ENCODE results near the gene NAA15. TPM values are rescaled to one million over a fixed set of nuclear protein-coding genes. Genes with fewer than 3 reads are reported as not detected.

Gene NAA15
- total and polyA plus RNA-seq, 11 donors: 8.7 to 50.8 (median 31.3) TPM

GRCh38 chr4:139267301-139267700, 34.0 kb upstream of the NAA15 start:
- no peaks in the 10 kb centered on the region for H3K27me3 ChIP-seq
- peaks cover 0 to 18% (median 5%) of the 10 kb centered on the region in 12 donors for H3K4me1 ChIP-seq
- 95 to 100% (median 96%) methylated on average over 1 of the region's 1 CpG for WGBS, 4 donors
- no peak for DNase-seq
- peak overlapping the region in 1 of 12 donors; percentile 19 for H3K27ac ChIP-seq
- no peaks in the 10 kb centered on the region for H3K36me3 ChIP-seq
- intact Hi-C loops (cut with DNase I): no loop called here
- no peak for ATAC-seq
- no peaks in the 10 kb centered on the region for H3K9me3 ChIP-seq
- no peak overlapping the region for H3K4me3 ChIP-seq
- TF ChIP-seq, protein P1, sequence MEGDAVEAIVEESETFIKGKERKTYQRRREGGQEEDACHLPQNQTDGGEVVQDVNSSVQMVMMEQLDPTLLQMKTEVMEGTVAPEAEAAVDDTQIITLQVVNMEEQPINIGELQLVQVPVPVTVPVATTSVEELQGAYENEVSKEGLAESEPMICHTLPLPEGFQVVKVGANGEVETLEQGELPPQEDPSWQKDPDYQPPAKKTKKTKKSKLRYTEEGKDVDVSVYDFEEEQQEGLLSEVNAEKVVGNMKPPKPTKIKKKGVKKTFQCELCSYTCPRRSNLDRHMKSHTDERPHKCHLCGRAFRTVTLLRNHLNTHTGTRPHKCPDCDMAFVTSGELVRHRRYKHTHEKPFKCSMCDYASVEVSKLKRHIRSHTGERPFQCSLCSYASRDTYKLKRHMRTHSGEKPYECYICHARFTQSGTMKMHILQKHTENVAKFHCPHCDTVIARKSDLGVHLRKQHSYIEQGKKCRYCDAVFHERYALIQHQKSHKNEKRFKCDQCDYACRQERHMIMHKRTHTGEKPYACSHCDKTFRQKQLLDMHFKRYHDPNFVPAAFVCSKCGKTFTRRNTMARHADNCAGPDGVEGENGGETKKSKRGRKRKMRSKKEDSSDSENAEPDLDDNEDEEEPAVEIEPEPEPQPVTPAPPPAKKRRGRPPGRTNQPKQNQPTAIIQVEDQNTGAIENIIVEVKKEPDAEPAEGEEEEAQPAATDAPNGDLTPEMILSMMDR (IDR thresholded peaks at IDR 0.05): no peak
- TF ChIP-seq POLR2A (IDR thresholded peaks at IDR 0.05): no peak

DNA sequence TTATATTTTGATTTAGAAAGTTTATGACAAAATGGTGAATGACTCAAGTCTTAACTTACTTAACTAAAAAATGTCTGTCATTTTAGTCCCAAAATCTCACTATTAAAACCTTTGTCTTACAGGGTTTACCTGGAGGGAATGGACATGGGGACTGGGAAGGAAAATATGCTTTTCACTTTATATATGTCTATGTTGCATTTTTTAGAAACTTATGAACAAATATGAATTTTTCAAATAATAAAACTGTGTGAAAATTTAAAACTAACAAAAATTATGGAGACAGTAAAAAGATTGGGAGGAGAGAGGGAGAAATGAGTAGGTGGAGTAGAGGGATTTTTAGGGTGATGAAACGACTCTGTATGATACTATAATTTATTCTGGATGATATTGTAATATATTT, 27.5 kb upstream of the NAA15 start:
- no peak for TF ChIP-seq POLR2A (IDR thresholded peaks at IDR 0.05)
- TF ChIP-seq, protein P1 (IDR thresholded peaks at IDR 0.05): no peak
- 91 to 95% (median 93%) methylated on average over 1 of the region's 1 CpG for WGBS, 4 donors
- Histone ChIP-seq H3K4me3 (no peak overlapping the region), H3K36me3 (no peaks in the 10 kb centered on the region), H3K27ac (no peak overlapping the region), H3K27me3 (peaks cover 0 to 27% (median 6%) of the 10 kb centered on the region in 9 donors), H3K4me1 (peaks cover 0 to 2% (median 0%) of the 10 kb centered on the region in 12 donors), H3K9me3 (no peaks in the 10 kb centered on the region)
- intact Hi-C loops (cut with DNase I): no loop called here
- DNase-seq: no peak
- no peak for ATAC-seq

- H3K4me3 ChIP-seq: no peak overlapping the region
- no peaks in the 10 kb centered on the region for H3K36me3 ChIP-seq
- peaks cover 0 to 12% (median 3%) of the 10 kb centered on the region in 12 donors for H3K4me1 ChIP-seq
- intact Hi-C loops (cut with DNase I): no loop called here
- no peak for TF ChIP-seq POLR2A (IDR thresholded peaks at IDR 0.05)
- TF ChIP-seq, protein P1 (IDR thresholded peaks at IDR 0.05): no peak
- H3K27ac ChIP-seq: no peak overlapping the region
- ATAC-seq (no peak), DNase-seq (no peak)
- peaks cover 0 to 36% (median 10%) of the 10 kb centered on the region in 9 donors for H3K27me3 ChIP-seq
- no peaks in the 10 kb centered on the region for H3K9me3 ChIP-seq
- WGBS, 4 donors: 93 to 100% (median 97%) methylated on average over 1 of the region's 1 CpG
Measured at GRCh38 chr4:139274790-139275189, 26.5 kb upstream of the NAA15 start.

GRCh38 chr4:139275281-139275735, 26.0 kb upstream of the NAA15 start:
- H3K4me1 ChIP-seq: peaks cover 0 to 17% (median 6%) of the 10 kb centered on the region in 12 donors
- no peak overlapping the region for H3K4me3 ChIP-seq
- H3K27ac ChIP-seq: no peak overlapping the region
- TF ChIP-seq, protein P1 (IDR thresholded peaks at IDR 0.05): no peak
- TF ChIP-seq POLR2A (IDR thresholded peaks at IDR 0.05): no peak
- WGBS, 4 donors: 89 to 96% (median 94%) methylated on average over 4 of the region's 4 CpGs
- no peaks in the 10 kb centered on the region for H3K9me3 ChIP-seq
- no peak for DNase-seq
- intact Hi-C loops (cut with DNase I): no loop called here
- no peak for ATAC-seq
- no peaks in the 10 kb centered on the region for H3K36me3 ChIP-seq
- H3K27me3 ChIP-seq: peaks cover 0 to 41% (median 10%) of the 10 kb centered on the region in 9 donors
